DMS79 treated with DMSO at 0.1 percent for 48 hours (cell line): ENCODE data around the gene ZNF682.
"Not testable (repeated sequence)": the region's sequence is repeated elsewhere in the genome, so short reads cannot be mapped to it uniquely, and the experiment has no call there.

Source experiments
- DNase-seq: peaks from one replicate; lab custom pipeline; 2025; lab: John Stamatoyannopoulos, UW

ZNF682 gene

DNA sequence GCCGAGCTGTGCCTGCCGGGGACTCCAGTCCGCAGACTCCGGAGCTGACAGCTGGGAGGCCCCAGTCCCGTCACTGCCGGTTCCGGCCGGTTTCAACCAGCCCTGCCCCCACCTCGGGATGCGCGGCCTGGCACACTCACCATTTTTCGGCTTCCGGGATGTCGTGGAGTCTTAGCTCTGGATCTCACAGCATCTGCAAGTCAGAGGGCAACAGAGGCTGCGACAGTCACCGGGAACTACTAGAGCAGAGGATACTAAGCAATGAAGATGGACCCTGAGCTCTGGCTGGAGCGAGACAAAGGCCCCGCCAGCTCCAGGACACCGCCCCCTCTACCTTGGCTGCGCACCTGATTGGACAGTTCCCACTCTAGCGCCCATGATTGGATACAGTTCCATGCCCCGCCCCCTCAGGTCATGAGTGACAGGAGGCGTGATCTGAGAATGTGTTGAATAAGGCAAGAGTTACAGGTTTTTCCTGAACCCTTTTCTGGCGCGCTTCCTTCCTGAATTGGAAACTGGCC is at the start of gene ZNF682:
TSS of gene ZNF682 (minus strand) at position 303 of the 521 bp plus-strand sequence. CDS start at position 143, 160 bp downstream.
- peak; percentile 95 for DNase-seq

DNA sequence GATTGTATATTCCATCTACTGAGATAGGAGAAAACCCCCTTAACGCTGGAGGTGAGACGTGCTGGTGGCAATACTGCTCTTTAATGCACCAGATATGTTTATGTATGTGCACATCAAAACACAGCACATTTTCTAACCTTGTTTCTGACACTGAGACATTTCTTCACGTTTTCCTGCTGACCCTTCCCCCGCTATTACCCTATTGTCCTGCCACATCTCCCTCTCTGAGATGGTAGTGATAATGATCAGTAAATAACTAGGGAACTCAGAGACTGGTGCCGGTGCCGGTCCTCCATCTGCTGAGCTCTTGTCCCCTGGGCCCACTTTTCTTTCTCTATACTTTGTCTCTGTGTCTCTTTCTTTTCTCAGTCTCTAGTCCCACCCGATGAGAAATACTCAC is 43.6 kb upstream of the ZNF682 start:
- peak; percentile 31 for DNase-seq

DNA sequence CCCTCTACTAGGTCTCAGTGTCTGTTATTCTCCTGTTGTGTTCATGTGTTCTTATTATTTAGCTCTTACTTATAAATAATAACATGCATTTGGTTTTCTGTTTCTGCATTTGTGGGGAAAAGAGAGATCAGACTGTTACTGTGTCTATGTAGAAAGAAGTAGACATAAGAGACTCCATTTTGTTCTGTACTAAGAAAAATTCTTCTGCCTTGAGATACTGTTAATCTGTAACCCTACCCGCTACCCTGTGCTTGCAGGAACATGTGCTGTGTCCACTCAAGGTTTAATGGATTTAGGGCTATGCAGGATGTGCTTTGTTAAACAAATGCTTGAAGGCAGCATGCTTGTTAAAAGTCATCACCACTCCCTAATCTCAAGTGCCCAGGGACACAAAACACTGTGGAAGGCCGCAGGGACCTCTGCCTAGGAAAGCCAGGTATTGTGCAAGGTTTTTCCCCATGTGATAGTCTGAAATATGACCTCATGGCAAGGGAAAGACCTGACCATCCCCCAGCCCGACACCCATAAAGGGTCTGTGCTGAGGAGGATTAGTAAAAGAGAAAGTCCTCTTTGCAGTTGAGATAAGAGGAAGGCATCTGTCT is 43.0 kb upstream of the ZNF682 start:
- peak; percentile 33 for DNase-seq

DNA sequence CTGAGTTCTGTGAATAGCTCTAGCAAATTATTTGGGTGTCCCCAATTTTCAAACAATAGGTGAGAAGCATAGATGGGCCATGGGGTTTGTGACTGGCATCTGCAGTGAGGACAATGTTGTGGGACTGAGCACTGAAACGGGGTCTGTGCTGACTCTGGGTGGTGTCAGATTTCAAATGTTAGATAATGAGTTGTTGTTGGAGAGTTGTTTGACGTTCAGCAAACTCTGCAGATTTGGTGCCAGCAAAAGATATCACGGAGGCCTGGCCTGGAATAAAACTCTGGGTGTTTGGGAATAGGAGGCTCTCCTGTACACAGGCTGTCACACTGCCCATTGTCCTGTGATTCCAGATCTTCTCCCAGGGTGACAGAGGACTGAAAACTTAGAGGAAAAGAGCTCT is 41.4 kb upstream of the ZNF682 start:
- DNase-seq = no peak

DNA sequence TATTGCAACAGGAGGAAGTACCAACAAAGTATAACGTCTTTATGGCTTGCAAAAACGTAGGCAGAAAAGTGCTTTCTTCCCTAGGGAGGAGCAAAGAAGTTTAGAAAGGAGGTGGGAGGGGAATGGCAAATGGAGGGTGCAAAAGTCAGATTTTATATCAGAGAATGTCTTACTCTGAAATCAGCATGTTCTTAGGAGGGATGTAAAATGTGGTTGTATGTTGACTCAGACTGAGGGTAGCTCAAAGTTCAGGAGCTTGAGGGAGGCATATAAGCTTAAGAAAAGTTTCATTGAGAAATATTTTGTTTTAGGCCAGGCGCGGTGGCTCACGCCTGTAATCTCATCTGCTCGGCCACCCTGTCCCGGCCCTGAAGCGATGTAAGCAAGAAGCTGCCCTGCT is 40.2 kb upstream of the ZNF682 start:
- no peak for DNase-seq

DNA sequence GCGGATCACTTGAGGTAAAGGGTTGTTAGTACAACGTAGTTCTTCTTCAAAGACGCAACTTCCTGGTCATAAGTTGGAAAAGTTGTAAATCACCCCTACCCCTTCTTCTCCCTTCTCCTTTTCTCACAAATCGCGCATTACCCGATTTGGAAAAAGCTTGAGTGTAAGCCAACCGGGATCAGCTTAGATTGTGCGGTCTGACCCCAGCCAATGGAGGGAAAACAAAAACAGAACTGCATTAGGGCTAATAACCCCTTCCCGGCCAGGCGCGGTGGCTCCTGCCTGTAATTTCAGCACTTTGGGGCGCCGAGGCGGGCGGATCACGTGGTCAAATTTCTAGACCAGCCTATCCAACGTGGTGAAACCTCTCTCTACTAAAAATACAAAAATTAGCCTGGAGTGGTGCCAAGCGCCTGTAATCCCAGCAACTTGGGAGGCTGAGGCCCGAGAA is 39.3 kb upstream of the ZNF682 start:
- DNase-seq = peak; percentile 60

DNA sequence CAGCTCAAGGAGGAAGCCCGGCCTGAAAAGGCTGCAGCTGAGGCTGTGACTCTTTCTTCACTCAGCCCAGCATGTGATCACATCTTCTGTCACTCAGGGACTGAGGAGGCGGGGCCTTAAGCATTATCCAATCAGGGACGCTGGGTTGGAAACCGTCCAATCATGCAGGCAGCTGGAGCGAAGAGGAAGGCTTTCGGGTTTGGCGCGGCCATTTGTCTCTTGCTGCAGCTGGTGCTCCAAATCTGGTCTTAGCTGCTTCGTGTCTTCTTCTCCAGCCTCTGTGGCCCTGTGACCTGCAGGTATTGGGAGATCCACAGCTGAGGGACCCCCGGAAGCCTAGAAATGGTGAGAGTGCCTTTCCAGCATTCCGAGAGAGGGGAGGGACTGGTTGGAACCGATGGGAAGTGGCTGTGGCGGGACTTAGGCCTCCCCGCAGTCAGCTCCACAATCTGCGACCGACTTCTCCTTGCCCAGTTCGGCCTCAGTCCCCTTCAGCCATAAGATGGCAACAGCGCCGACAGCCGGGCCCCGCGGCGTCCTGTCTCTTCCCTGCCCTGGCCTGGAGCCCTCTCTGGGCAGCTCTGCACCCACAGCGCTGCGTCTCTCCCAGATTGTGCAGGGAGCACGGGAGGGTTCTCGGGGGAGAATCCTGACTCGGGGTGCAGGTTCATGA is 38.6 kb upstream of the ZNF682 start, which contains the start of gene ZNF90:
TSS of gene ZNF90 (plus strand) at position 210 of the 673 bp plus-strand sequence. CDS start at position 343, 133 bp downstream.
- peak; percentile 96 for DNase-seq

DNA sequence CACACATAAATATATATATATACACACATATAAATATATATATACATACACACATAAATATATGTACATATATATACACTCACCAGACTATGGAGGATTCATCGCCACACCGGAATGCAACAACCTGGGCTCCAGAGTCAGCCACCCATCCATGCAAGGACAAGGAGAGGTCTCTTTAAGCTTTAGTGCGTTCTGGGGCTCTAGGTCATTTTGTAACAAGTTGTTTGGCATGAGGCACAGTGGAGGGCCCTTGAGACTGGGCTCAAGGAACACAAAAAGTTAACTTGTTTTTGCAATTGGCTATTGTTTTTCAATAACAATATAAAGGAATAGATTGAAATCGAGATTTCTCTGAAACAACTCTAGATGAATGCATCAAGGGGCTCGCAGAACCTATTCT is 33.6 kb upstream of the ZNF682 start:
- no peak for DNase-seq

DNA sequence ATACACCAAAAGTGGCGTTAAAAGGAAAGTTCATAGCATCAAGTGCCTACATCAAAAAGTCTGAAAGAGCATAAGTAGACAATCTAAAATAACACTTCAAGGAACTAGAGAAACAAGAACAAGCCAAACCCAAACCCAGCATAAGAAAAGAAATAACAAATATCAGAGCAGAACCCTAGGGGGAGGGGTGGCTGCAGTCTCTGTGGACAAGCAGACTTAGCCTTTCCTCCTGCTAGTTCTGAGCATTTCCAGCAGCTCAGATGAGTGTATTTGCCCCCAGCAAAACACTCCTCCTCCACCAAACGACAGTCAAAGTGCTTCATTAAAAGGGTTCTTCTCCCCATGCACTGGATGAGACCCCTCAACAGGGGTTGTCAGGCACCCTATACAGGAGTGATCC is 31.4 kb upstream of the ZNF682 start:
- no peak for DNase-seq

DNA sequence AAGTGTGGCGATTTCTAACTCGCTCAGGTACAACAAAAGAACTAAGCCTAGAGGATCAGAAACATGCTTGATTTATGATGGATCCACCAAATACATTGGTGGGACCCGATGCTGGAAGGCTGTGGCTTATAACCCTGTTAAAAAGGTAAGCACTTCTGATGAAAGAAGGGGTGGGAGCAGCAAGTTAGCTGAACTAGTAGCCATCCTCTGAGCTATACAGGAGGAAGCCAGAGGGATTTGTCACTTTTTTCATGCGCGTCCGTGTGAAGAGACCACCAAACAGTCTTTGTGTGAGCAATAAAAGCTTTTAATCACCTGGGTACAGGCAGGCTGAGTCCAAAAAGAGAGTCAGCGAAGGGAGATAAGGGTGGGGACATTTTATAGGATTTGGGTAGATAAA is 29.3 kb upstream of the ZNF682 start:
- DNase-seq = not testable (repeated sequence)

DNA sequence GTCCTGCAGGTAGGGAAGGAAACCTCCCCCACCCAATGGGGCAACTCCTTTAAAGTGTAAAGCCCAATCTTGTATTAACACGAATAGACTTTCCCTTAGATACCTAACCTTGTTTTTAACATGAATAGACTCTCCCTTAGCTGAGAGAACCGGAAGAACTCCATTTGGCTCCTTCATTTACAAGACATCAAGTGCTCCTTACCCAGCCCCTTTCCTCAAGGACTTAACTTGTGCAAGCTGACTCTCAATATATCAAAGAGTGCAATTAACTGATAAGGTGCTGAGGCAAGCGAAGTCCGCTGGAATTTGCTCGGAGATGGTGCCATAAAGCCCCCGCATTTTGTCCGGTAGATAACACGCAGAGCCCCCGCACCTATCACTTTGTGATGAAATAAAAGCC is 28.6 kb upstream of the ZNF682 start:
- no peak for DNase-seq

DNA sequence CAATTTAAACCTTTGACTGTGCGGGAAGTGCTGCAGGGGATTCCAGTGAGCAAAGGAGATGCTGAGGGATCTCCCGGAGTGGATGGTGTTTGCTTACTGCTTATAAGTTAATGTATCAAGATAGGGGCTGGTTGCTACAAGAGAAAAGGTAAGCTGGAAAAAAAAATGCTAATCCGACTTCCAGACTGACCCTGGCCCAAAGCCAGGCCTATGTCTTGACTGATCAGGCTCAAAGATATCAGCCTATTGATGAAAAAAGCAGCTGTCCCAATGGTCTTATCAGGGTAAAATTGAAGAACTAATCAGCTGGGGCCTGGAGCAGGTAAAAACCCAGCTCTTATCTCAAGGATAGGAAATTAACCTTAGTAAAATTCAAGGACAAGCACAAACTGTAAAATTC is 27.6 kb upstream of the ZNF682 start:
- DNase-seq = no peak

DNA sequence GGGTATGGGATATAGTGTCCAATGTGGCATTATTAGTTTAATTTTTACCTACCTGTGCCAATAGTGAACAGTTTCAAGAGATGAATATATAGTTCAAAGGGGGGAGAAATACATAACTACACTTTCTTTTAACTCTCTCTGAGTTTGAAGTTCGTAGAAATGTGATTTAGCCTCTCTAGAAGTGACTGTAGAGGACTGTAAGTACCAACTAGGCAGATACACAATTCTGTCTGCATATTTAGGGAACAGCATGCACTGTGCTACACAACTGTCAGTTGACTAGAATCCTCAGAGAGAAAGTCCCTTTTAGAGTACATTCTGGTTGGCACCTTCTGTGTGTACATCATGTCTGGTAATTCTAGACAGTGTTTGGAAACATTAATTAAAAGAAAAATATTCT is 21.0 kb upstream of the ZNF682 start:
- no peak for DNase-seq

DNA sequence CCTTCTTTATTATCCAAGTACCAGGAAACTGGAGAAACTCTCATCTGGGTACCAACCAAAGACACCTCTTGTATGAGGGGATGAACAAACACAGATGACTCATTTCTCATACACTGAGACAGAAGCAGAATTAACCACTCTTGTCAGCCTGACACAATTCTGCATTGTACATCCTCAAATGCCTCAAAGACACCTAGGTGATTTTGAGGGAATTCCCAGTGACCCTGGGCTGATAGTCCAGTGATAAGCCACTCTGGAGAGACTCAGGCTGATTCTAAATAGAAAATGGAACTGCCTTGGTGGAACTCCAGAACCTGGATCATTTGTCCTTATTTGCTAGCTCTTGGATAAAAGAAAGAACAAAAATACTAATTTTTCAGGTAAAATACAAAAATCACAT is 19.4 kb upstream of the ZNF682 start:
- DNase-seq = not testable (repeated sequence)

DNA sequence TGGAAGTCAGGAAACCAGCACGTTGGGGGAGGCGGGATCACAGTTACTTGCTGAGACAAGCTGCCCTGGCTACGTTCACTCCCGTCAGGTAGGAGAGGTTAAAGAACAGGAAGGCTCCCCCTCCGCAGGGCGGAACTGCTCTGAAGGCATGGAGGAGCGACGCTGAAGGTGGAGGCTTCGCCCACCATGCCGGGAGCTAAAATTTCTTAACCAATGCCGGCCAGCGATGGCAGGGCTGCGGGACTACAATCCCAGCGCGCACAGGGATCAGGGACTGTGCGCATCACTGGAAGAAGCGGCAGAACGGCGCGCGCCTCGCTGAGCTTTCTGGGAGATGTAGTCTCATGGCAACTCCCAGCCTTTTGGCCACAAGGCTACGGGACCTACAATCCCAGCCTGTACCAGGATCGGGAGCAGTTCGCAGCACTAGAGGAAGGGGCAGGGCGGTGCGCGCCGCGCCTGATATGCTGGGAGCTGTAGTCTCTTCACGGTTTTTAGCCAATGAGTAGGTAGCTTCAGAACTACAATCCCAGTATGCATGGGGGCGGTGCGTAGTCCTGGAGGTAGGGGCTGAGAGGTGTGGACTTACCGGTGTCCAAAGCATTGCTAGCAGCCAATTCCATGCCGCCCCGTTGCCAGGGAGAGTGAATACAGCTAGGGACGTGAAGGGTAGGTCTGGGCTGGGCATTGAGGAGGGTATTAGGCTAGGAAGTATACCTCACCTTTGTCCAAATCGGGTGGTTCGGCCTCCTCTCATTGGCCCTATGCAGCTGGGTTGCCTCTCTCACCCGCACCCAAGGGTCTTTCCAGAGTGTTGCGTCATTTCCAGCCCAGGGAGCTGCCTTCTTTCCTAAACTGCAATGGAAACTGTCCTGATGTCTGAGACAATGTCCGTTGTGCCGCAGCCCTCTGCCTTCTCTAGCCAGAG is 12.8 kb upstream of the ZNF682 start:
- DNase-seq = peak; percentile 97

DNA sequence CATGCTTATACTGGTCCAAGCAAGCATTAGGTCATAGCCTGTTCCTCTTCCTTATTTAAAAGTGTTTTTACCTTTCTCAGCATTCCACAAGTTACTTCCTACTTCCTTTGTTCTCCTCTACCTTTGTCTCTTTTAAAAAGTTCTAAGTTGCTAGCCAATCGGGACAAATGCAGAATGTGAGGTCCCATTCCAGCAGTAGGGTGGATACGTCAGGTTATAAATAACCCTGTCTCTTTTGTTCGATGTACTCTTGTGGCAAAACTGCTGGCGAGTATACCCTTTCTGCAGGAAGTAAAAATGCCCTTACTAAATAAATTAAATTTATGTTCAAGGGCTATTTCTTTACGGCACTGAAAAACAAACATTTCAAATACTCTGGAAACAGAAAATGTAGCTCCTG is 6.4 kb upstream of the ZNF682 start:
- DNase-seq = not testable (repeated sequence)

DNA sequence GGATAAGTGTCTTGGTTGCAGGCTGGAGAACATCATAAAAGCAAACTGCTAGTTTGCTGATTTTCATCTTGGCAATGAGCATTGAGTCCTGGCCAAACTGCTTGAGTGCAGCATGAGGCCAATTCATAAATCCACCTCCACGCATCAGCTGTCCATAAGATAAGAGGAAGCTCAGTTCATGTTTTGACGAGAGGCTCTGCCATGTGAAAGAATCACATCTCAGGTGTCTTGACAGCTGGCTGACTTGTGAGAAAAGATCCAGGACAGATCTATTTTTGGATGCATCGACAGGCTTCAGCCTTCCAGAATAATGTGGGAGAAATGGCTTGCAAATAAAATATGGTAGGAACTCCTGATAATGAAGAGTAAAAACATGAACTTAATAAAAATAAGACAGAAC is 5.4 kb upstream of the ZNF682 start:
- no peak for DNase-seq

DNA sequence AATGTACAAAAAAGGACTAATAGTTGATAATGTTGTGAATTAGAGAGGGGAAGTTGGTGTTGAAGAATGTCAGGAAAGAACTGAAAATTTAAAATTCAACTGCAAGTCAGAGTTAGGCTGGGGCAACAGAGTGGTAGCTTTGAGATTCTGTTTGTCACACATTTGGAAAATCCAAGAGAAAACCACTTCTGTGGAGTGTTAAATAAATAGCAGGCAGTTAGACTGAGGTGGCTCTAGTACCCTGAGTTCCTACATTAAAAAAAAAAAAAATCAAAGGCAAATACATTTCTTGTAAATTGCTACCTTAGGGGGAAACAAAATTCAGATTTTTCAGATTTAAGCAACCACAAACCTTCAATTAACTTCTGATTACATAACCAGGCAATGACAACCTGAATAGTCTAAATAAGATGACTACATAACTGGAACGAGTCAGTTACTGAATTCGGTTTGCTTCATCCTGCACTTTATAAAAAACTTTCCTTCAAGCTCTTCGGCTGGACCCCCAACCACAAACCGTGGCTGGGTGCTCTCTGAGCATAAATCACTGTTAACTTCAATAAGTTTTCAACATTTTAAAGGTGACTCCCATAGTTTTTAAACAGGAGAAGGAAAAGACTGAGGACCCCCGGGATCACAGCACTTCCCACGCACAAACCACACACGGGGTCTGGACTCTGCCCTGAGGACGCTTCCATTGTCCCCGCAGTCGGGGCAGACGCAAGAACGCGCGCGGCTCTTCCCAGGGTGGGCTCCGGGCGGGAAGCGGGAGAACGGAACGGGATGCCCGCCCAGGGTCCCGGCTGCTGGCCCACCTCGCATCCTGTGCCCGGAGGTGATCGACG is 725 bp downstream of the ZNF682 start:
- DNase-seq = peak; percentile 45

DNA sequence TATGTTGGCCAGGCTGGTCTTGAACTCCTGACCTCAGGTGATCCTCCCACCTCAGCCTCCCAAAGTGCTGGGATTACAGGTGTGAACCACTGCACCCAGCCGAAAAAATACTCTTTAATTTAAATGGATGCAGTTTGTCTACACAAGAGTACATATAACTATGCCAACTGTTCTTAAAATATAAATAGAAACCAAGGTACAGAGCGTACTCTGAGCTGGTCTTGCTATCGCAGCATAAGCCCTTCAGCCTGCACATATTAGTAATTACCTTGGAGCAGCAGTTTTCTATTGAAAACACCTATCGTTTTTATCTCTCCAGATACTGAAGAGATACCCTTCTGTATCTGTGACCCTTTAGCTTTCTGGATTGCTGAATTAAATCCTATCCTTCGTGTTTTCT is 3.4 kb downstream of the ZNF682 start:
- DNase-seq = no peak

DNA sequence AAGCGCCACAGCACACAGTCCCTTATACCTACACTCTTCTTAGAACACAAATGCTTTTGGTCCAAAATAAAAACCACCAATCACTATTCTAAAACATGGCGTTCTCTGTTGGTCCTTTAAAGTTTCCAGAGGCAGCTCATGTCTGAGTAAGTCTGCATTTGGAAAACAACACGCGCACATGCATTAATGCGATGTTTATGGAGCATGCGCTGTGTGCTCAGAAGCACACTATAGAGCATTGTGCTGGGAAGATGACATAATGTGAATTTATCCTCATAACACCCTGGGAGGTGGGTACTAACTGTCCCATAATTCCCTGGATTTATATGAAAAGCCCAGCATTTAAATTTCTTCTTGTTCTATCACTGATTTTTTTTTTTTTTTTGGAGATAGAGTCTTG is 10.7 kb downstream of the ZNF682 start:
- no peak for DNase-seq

DNA sequence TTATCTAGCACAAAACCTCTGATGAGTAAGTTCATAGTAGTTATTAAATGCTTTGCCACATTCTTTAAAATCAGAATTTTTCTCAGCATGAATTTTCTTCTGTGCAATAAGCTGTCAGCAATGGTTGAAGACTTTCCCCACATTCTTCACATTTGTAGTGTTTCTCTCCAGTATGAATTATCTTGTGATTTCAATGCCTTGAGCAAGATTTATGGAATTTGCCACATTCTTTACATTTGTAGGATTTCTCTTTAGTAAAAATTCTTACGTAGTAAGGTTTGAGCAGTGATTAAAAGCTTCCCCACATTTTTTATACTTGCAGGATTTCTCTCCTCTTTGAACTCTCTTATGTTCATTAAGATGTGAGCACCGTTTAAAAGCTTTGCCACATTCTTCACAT is 33.6 kb downstream of the ZNF682 start:
- DNase-seq = no peak
